IMR-90 (cell line): Measurements from ENCODE around the gene ITGA1. TPM values are rescaled to one million over a fixed set of nuclear protein-coding genes. Genes with fewer than 3 reads are reported as not detected.

Experiments used
- ATAC-seq: fragments of 200-7000 bp; cut with Tn5 transposase; 2 replicates; pipeline ENCODE4 v1.9.1; 2020; ENCODE audit warnings: low read depth, mild to moderate bottlenecking, moderate library complexity
- BruUV-seq: library from RNA; stranded (reverse); fragments of 400-500 nt; replicated peaks from 2 replicates; lab custom pipeline; 2021; lab: Mats Ljungman, UMichigan
- CTCF ChIA-PET: fragments of 300-600 bp; formaldehyde crosslinking; extraction: SDS; loops from one replicate; lab custom pipeline; 2021; ENCODE audit warnings: antibody characterized with exemption; lab: Yijun Ruan, JAX
- POLR2A ChIA-PET: fragments of 300-600 bp; sonication (Branson Sonifier 250); formaldehyde crosslinking; loops from one replicate; lab custom pipeline; 2022; ENCODE audit warnings: antibody characterized with exemption; ENCODE audit not compliant: unreplicated experiment; lab: Charles Lee
- DNase-seq: peaks from one replicate; pipeline ENCODE4 v3.0.0; 2013
- H2AFZ ChIP-seq: replicated peaks from 2 replicates; pipeline ENCODE3; 2013; ENCODE audit warnings: low read length, mild to moderate bottlenecking; ENCODE audit not compliant: poor library complexity
- H2AK5ac ChIP-seq: 2 replicates; pipeline ENCODE4 v1.6.1; 2013; ENCODE audit warnings: low read depth, low read length, inconsistent platforms
- H2AK9ac ChIP-seq: replicated peaks from 2 replicates; pipeline ENCODE3; 2013; ENCODE audit warnings: mild to moderate bottlenecking, low read depth, low read length, moderate library complexity; ENCODE audit not compliant: poor library complexity
- H2BK120ac ChIP-seq: 2 replicates; pipeline ENCODE4 v1.6.1; 2013; ENCODE audit warnings: low read depth, low read length, inconsistent platforms
- H2BK15ac ChIP-seq: 3 replicates; pipeline ENCODE4 v1.6.1; 2013; ENCODE audit warnings: low read depth, low read length, inconsistent platforms
- H2BK20ac ChIP-seq: 2 replicates; pipeline ENCODE4 v1.6.1; 2013; ENCODE audit warnings: low read depth, mild to moderate bottlenecking, inconsistent platforms, low read length, moderate library complexity
- H2BK5ac ChIP-seq: 2 replicates; pipeline ENCODE4 v1.6.1; 2013; ENCODE audit warnings: mild to moderate bottlenecking, low read depth, low read length, inconsistent platforms; ENCODE audit not compliant: poor library complexity, severe bottlenecking
- H3K14ac ChIP-seq: replicated peaks from 2 replicates; pipeline ENCODE4 v1.6.1; 2013; ENCODE audit warnings: low read depth, low read length, inconsistent platforms
- H3K18ac ChIP-seq: 2 replicates; pipeline ENCODE4 v1.6.1; 2013; ENCODE audit warnings: low read depth, low read length, control low read depth
- H3K23ac ChIP-seq: 2 replicates; pipeline ENCODE4 v1.6.1; 2013; ENCODE audit warnings: low read depth, low read length, inconsistent platforms
- H3K27ac ChIP-seq: 2 replicates; pipeline ENCODE4 v1.5.1; 2013; ENCODE audit warnings: mild to moderate bottlenecking, control low read depth, low read length; ENCODE audit not compliant: insufficient read depth
- H3K27me3 ChIP-seq: 2 replicates; pipeline ENCODE4 v1.6.1; 2013; ENCODE audit warnings: low read length; ENCODE audit not compliant: control insufficient read depth, insufficient read depth
- H3K36me3 ChIP-seq: 2 replicates; pipeline ENCODE4 v1.6.1; 2013; ENCODE audit warnings: low read length, mixed read lengths; ENCODE audit not compliant: control insufficient read depth, insufficient read depth
- H3K4ac ChIP-seq: 2 replicates; pipeline ENCODE4 v1.6.1; 2013; ENCODE audit warnings: low read depth, low read length, inconsistent platforms
- H3K4me1 ChIP-seq: 2 replicates; pipeline ENCODE4 v1.6.1; 2013; ENCODE audit warnings: low read length, mixed read lengths; ENCODE audit not compliant: control insufficient read depth, insufficient read depth
- H3K4me2 ChIP-seq: 2 replicates; pipeline ENCODE4 v1.6.1; 2013; ENCODE audit warnings: low read depth, mild to moderate bottlenecking, control low read depth, low read length, moderate library complexity
- H3K4me3 ChIP-seq: 2 replicates; pipeline ENCODE4 v1.5.1; 2013; ENCODE audit warnings: low read depth, mild to moderate bottlenecking, control low read depth, low read length, moderate library complexity; ENCODE audit not compliant: insufficient read depth
- H3K56ac ChIP-seq: 2 replicates; pipeline ENCODE4 v1.6.1; 2013; ENCODE audit warnings: low read length, inconsistent platforms; ENCODE audit not compliant: insufficient read depth; ENCODE audit errors: extremely low read depth
- H3K79me1 ChIP-seq, 2 experiments: 2 replicates each; pipeline ENCODE4 v1.6.1; 2013; ENCODE audit warnings: low read length in 2 of 2, inconsistent platforms in 1 of 2, low read depth in 1 of 2
- H3K9ac ChIP-seq: 2 replicates; pipeline ENCODE4 v1.6.1; 2013; ENCODE audit warnings: low read depth, low read length, control low read depth
- H3K9me1 ChIP-seq: 2 replicates; pipeline ENCODE4 v1.6.1; 2013; ENCODE audit warnings: low read length, inconsistent platforms; ENCODE audit not compliant: insufficient read depth
- H3K9me3 ChIP-seq: 2 replicates; pipeline ENCODE4 v1.6.1; 2013; ENCODE audit warnings: low read length; ENCODE audit not compliant: control insufficient read depth, insufficient read depth
- H4K20me1 ChIP-seq: 2 replicates; pipeline ENCODE4 v1.6.1; 2013; ENCODE audit warnings: low read length, inconsistent platforms; ENCODE audit not compliant: insufficient read depth
- H4K5ac ChIP-seq: 2 replicates; pipeline ENCODE4 v1.6.1; 2013; ENCODE audit warnings: mild to moderate bottlenecking, low read depth, low read length, control low read depth
- H4K8ac ChIP-seq, 2 experiments: 2 replicates each; pipeline ENCODE4 v1.6.1; 2013; ENCODE audit warnings: low read depth in 2 of 2, low read length in 2 of 2, control low read depth in 1 of 2, inconsistent platforms in 1 of 2
- H4K91ac ChIP-seq: 2 replicates; pipeline ENCODE4 v1.6.1; 2013; ENCODE audit warnings: low read depth, low read length, inconsistent platforms; ENCODE audit not compliant: insufficient read depth
- BHLHE40 ChIP-seq: fragments of 150-350 bp; IDR thresholded peaks from 2 replicates; pipeline ENCODE4 v1.6.1; 2016; ENCODE audit warnings: mild to moderate bottlenecking, low read depth, low read length
- CEBPB ChIP-seq: IDR thresholded peaks from 2 replicates; pipeline ENCODE4 v1.6.1; 2012; ENCODE audit warnings: low read depth, low read length, improper control_type of control experiment
- CHD1 ChIP-seq: IDR thresholded peaks from 2 replicates; pipeline ENCODE4 v1.6.1; 2012; ENCODE audit warnings: low read depth, low read length, improper control_type of control experiment
- FOS ChIP-seq: fragments of 150-350 bp; IDR thresholded peaks from 2 replicates; pipeline ENCODE4 v1.6.1; 2016; ENCODE audit warnings: low read depth, low read length
- MAFK ChIP-seq: IDR thresholded peaks from 2 replicates; pipeline ENCODE4 v1.6.1; 2012; ENCODE audit warnings: low read depth, low read length, improper control_type of control experiment
- MAZ ChIP-seq: IDR thresholded peaks from 2 replicates; pipeline ENCODE4 v1.6.1; 2012; ENCODE audit warnings: low read depth, mild to moderate bottlenecking, low read length, improper control_type of control experiment, moderate library complexity, borderline replicate concordance
- RAD21 ChIP-seq: IDR thresholded peaks from 2 replicates; pipeline ENCODE4 v1.6.1; 2012; ENCODE audit warnings: low read length, improper control_type of control experiment
- RCOR1 ChIP-seq: IDR thresholded peaks from 2 replicates; pipeline ENCODE4 v1.6.1; 2012; ENCODE audit warnings: mild to moderate bottlenecking, low read length, improper control_type of control experiment; ENCODE audit not compliant: insufficient replicate concordance
- RFX5 ChIP-seq: IDR thresholded peaks from 2 replicates; pipeline ENCODE4 v1.8.0; 2012; ENCODE audit warnings: low read depth, mild to moderate bottlenecking, low read length, moderate library complexity
- SMC3 ChIP-seq: fragments of 150-350 bp; IDR thresholded peaks from 2 replicates; pipeline ENCODE4 v1.6.1; 2016; ENCODE audit warnings: low read depth, mild to moderate bottlenecking, antibody characterized with exemption, low read length, moderate library complexity
- WGBS, 2 experiments: methylation state at CpG; one replicate each; pipeline versions ENCODE4 v1.1.5 to v1.1.7; 2013; ENCODE audit warnings: missing lambda C conversion rate in 2 of 2; ENCODE audit not compliant: insufficient read length in 1 of 2; ENCODE audit errors: extremely low coverage in 2 of 2; 5-methylcytosine and 5-hydroxymethylcytosine counted together
- dilution Hi-C: fragments of 300-500 bp; cut with HindIII; formaldehyde crosslinking; loops from one replicate; pipeline ENCODE4 v1.14.3; 2018; ENCODE audit warnings: low sequenced_read_pairs; ENCODE audit not compliant: unreplicated experiment
- in situ Hi-C: fragments of 300-500 bp; cut with MboI; formaldehyde crosslinking; loops from 3 replicates; pipeline ENCODE4 v1.14.3; 2019; ENCODE audit warnings: low sequenced_read_pairs, inconsistent platforms, mixed read lengths
- intact Hi-C: fragments of 100-400 bp; cut with micrococcal nuclease; formaldehyde crosslinking; loops from 2 replicates; pipeline ENCODE4 v1.10.0; 2022
- polyA plus RNA-seq, 3 experiments: library from polyadenylated mRNA; depleted of rRNA; stranded (reverse); fragments of >200 nt; gene quantifications; 2 replicates each; pipeline ENCODE4 v1.2.3, GENCODE V29; 2012; ENCODE audit warnings: low replicate concordance in 1 of 3
- total RNA-seq: library from RNA; depleted of rRNA; stranded (reverse); fragments of >200 nt; gene quantifications from 2 replicates; pipeline ENCODE4 v1.2.3, GENCODE V29; 2012
- TF ChIP-seq, protein P1 (sequence below): fragments of 150-350 bp; IDR thresholded peaks from 2 replicates; pipeline ENCODE4 v1.6.1; 2017; ENCODE audit warnings: mild to moderate bottlenecking, antibody characterized with exemption, low read length, low read depth
- TF ChIP-seq, protein P2 (sequence below): conservative IDR thresholded peaks from 2 replicates; pipeline ENCODE4 v1.5.1; 2012; ENCODE audit warnings: mild to moderate bottlenecking, low read depth, low read length, improper control_type of control experiment
- TF ChIP-seq, protein P3 (sequence below): fragments of 150-350 bp; IDR thresholded peaks from 2 replicates; pipeline ENCODE4 v1.6.1; 2016; ENCODE audit warnings: low read depth, mild to moderate bottlenecking, low read length, moderate library complexity, borderline replicate concordance

Gene ITGA1
- total and polyA plus RNA-seq, 2 of the 4 experiments (the other 2 are of a cell fraction), result 22.3 to 95.2 TPM

DNA sequence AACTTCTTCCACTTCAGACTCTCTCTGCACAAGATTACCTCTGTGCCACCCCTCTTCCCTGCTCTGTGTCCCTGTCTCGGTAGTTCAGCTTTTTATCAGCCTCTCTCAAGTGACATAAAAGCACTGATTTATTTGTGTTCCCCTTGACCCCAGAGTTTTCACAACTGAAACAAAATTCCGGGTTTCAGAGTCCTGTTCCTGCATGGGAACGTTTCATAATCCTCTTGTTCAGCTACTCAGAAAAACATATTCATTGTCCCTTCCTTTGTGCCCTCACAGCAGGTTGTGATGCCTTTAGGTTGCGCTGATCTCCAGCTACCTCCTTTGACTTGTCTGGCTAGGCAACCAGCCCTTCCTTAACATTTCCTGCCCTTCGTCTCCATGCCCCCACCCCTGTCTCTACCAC is 13.7 kb upstream of the ITGA1 start:
- H3K4me1 ChIP-seq, result no peaks in the 10 kb centered on the region
- no peaks in the 10 kb centered on the region for H3K9me1 ChIP-seq
- intact Hi-C loops (no loop called here), in situ Hi-C loops (no loop called here), dilution Hi-C loops (no loop called here)
- H3K36me3 ChIP-seq, result no peaks in the 10 kb centered on the region
- POLR2A ChIA-PET, result no interaction called here
- H3K79me1 ChIP-seq, result no peaks in the 10 kb centered on the region
- no peak overlapping the region for H3K4ac ChIP-seq
- H3K9me3 ChIP-seq, result no peaks in the 10 kb centered on the region
- no peak overlapping the region for H3K18ac ChIP-seq
- WGBS, 2 experiments, result 39% methylated on average over 4 of the region's 5 CpGs; no CpG with 5 or more reads in 1 of the 2 experiments
- CTCF ChIA-PET, result no interaction called here
- H2AK9ac ChIP-seq, result no peak overlapping the region
- DNase-seq, result no peak
- no peak overlapping the region for H2BK20ac ChIP-seq
- H4K20me1 ChIP-seq, result no peaks in the 10 kb centered on the region
- no peak overlapping the region for H3K27ac ChIP-seq
- TF ChIP-seq, protein P1, sequence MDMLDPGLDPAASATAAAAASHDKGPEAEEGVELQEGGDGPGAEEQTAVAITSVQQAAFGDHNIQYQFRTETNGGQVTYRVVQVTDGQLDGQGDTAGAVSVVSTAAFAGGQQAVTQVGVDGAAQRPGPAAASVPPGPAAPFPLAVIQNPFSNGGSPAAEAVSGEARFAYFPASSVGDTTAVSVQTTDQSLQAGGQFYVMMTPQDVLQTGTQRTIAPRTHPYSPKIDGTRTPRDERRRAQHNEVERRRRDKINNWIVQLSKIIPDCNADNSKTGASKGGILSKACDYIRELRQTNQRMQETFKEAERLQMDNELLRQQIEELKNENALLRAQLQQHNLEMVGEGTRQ, result no peak
- TF ChIP-seq BHLHE40 (no peak), FOS (no peak), SMC3 (no peak), MAFK (no peak), RCOR1 (no peak), CHD1 (no peak), RAD21 (no peak), RFX5 (no peak), CEBPB (no peak), MAZ (no peak)
- TF ChIP-seq, protein P2, sequence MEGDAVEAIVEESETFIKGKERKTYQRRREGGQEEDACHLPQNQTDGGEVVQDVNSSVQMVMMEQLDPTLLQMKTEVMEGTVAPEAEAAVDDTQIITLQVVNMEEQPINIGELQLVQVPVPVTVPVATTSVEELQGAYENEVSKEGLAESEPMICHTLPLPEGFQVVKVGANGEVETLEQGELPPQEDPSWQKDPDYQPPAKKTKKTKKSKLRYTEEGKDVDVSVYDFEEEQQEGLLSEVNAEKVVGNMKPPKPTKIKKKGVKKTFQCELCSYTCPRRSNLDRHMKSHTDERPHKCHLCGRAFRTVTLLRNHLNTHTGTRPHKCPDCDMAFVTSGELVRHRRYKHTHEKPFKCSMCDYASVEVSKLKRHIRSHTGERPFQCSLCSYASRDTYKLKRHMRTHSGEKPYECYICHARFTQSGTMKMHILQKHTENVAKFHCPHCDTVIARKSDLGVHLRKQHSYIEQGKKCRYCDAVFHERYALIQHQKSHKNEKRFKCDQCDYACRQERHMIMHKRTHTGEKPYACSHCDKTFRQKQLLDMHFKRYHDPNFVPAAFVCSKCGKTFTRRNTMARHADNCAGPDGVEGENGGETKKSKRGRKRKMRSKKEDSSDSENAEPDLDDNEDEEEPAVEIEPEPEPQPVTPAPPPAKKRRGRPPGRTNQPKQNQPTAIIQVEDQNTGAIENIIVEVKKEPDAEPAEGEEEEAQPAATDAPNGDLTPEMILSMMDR, result no peak
- TF ChIP-seq, protein P3, sequence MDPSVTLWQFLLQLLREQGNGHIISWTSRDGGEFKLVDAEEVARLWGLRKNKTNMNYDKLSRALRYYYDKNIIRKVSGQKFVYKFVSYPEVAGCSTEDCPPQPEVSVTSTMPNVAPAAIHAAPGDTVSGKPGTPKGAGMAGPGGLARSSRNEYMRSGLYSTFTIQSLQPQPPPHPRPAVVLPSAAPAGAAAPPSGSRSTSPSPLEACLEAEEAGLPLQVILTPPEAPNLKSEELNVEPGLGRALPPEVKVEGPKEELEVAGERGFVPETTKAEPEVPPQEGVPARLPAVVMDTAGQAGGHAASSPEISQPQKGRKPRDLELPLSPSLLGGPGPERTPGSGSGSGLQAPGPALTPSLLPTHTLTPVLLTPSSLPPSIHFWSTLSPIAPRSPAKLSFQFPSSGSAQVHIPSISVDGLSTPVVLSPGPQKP, result no peak
- 0 out of 2 replicates have a peak overlapping the region, but pooled peaks have one; percentile 29 for H3K14ac ChIP-seq
- H3K23ac ChIP-seq, result no peak overlapping the region
- no peaks in the 10 kb centered on the region for H3K27me3 ChIP-seq
- no TSS peak for BruUV-seq
- H2BK15ac ChIP-seq, result no peak overlapping the region
- ATAC-seq, result no peak
- H2BK5ac ChIP-seq, result no peak overlapping the region
- H3K56ac ChIP-seq, result no peak overlapping the region
- H4K8ac ChIP-seq, result no peak overlapping the region
- no peak overlapping the region for H2BK120ac ChIP-seq
- no peak overlapping the region for H3K4me2 ChIP-seq
- H3K4me3 ChIP-seq, result no peak overlapping the region
- no peak overlapping the region for H2AK5ac ChIP-seq
- no peak overlapping the region for H3K9ac ChIP-seq
- no peak overlapping the region for H2AFZ ChIP-seq
- no peak overlapping the region for H4K91ac ChIP-seq
- H4K5ac ChIP-seq, result no peak overlapping the region
